ENCODE measurements around the gene CLCA1.

The CLCA1 gene, protein sequence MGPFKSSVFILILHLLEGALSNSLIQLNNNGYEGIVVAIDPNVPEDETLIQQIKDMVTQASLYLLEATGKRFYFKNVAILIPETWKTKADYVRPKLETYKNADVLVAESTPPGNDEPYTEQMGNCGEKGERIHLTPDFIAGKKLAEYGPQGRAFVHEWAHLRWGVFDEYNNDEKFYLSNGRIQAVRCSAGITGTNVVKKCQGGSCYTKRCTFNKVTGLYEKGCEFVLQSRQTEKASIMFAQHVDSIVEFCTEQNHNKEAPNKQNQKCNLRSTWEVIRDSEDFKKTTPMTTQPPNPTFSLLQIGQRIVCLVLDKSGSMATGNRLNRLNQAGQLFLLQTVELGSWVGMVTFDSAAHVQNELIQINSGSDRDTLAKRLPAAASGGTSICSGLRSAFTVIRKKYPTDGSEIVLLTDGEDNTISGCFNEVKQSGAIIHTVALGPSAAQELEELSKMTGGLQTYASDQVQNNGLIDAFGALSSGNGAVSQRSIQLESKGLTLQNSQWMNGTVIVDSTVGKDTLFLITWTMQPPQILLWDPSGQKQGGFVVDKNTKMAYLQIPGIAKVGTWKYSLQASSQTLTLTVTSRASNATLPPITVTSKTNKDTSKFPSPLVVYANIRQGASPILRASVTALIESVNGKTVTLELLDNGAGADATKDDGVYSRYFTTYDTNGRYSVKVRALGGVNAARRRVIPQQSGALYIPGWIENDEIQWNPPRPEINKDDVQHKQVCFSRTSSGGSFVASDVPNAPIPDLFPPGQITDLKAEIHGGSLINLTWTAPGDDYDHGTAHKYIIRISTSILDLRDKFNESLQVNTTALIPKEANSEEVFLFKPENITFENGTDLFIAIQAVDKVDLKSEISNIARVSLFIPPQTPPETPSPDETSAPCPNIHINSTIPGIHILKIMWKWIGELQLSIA

DNA sequence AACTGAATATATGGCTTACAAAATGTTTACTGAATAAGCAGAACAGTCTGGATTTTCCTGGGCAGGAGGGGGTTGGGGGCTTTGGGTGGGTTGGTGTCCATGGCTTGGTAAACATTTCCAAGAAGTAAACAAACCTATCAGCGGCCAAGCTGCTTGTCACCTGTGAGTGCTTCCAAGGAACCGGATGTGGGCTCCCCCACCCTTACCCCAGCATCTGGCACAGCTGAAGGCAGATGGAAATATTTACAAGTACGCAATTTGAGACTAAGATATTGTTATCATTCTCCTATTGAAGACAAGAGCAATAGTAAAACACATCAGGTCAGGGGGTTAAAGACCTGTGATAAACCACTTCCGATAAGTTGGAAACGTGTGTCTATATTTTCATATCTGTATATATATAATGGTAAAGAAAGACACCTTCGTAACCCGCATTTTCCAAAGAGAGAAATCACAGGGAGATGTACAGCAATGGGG, at the start of gene CLCA1:
Gene CLCA1 (plus strand): TSS at position 427 of the 477 bp plus-strand sequence. CDS start 45 bp downstream, at position 472.
- in situ Hi-C loops (cut with MboI; ENCODE audit: low sequenced_read_pairs), result no loop called here

DNA sequence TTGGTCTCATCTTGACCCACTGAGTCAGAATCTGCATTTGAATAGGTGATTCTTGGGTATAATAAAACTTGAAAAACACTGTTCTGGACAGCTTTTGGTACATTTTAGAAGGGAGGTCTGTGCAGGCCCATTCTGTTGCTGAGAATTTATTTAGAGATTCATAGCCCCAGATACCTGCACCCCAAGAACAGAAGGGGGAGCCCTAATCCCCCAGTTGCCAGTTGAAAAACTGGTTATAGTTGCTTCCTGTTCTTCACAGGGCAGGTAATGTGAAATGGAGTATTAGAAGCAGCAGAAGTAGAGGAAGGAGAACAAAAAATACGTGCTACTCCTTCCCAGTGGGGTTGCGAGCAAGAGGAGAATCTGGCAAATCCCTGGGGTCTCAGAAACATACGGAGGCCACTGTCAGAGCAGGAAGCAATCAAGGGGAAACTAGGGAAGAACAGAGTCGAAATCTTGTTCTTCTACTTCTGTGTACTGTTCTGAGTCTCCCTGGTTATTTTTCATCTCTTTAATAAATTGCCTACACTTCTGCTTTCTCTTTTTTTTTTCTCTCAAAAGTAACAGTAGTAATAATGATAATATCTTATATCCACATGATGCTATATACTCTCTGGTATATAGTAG, 49.3 kb upstream of the CLCA1 start:
- in situ Hi-C loops (cut with MboI; ENCODE audit: low sequenced_read_pairs), result no loop called here

DNA sequence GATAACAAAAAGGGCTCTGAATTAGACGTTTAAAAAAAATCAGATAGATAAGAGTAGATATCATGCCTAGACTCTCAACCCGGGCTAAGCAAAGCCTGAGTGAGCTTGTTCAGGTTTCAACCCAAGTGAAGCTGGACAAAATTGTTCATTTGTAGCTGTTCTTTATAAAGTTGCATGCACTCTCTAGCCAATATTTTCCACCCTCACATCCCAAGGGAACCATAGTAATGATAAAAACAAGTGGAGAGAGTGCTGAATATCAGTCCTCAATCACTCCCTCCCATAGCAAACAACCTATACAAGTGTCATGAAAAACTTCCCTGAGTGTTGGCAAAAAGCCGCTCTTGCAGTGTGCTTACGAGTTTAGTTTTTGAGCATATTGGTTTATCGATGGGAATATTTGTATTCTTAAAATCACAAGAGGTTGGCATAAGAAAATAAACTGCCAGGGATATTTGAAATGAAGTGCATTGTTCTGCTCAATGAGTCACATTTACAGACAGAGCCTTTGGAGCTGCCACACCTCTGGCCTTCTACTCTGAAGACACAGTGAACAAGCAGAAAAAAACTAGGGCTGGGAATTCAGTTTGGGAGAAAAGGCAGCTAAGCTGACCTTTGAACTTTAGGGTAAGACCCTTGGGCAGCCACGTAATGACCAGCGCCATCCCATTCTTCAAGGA, 47.0 kb upstream of the CLCA1 start:
- in situ Hi-C loops (cut with MboI; ENCODE audit: low sequenced_read_pairs), result no loop called here

DNA sequence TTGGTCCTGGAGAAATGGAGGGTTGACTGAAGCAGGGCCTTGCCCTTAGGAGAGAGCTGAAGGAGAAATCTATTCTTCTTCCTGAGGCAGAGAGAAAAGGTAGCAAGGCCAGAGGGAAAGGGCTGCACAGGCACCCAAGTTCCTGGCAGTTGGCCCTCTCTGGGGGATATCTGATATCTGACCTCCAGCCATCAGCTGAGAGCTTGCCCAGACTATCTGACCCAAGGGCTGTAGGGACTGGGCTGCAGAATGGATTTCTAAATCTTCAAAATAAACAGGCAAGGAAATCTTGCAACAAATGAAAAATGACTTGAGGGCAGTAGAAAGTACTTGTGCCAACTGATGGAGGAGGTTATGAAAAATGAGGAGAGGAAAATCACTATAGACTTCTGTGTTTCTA, 45.3 kb upstream of the CLCA1 start:
- in situ Hi-C loops (cut with MboI; ENCODE audit: low sequenced_read_pairs), result no loop called here

DNA sequence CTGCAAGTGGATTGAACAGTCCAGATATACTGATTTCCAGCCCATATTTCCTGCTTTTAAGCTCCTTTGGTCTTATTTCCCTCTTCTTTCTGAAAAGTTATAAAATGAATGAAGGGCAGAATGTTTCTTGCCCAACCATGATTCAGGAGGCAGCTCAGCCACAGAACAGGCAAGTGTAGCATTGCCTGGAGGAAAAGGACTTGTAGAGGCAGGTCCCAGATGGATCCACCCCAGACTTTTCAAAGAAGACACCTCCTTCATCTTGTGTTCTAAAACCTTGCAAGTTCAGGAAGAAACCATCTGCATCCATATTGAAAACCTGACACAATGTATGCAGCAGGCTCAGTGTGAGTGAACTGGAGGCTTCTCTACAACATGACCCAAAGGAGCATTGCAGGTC, 44.9 kb upstream of the CLCA1 start, which contains the start of gene CLCA2:
Gene CLCA2 (plus strand): TSS at position 299 of the 400 bp plus-strand sequence. CDS start 77 bp downstream, at position 376.
- in situ Hi-C loops (cut with MboI; ENCODE audit: low sequenced_read_pairs), result no loop called here

DNA sequence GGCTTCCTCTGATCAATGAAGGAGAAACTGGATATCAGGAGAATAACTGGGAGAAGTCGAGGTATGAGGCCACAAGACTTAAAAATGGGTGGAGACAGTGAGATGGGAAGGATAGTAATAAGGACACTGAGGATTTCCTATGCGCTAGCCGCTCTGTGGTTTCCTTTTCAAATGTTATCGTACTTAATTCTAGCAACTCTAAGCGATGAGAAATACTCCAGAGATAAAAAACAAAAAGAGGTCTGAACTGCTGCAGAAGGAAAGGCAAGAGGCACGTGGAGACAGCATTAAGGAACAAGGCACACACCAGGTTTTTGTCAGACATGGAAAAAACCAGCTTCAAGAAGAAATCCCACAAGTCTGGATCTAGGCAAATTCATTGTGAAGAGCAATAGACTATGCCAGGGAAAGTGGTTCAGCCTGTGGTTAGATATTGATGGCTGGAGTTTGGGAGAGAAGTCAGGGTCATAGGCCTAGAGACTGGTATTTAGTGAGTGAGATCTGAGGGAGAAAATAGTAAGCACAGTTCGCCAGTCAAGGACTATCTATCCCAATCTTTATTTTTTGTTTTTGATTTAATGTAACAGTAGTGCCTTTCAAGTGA, 39.5 kb upstream of the CLCA1 start:
- in situ Hi-C loops (cut with MboI; ENCODE audit: low sequenced_read_pairs), result no loop called here

DNA sequence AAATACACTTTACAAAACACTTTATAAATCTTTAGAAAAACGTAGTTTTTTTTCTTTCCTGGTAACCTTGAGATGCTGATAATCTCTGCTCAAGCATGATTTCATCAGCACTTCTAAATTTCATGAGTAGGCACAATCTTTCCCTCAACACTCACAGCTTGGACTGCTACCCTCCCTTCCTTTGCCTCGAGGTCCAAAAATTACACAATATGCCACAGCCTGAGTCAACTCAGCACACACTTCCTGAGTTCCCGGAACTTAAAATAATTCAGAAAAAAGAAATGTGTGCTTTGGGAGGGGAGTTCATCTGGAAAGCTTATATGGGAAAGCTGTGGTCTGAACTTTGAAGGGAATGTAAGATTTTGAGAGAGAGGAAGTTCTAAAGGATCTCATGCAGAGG, 38.9 kb upstream of the CLCA1 start:
- in situ Hi-C loops (cut with MboI; ENCODE audit: low sequenced_read_pairs), result no loop called here

DNA sequence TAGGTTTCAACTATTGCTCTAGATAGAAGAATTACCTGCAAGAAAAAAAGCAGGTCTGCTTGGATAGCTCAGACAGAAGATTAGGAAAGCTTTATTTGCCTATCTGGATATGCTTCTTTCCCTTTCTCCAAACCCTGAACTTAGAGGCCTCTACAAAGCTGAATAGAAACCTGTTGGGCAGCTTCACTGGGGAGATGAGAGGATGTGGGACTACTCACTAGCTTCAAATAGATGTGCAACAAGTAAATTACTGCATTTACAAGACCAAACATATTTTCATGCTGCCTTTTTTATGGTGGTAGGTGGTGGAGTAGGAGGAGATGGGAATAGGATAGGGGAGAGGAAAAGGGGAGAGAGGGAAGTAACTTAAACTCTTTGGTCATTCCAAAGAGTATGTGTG, 38.4 kb upstream of the CLCA1 start:
- in situ Hi-C loops (cut with MboI; ENCODE audit: low sequenced_read_pairs), result no loop called here

DNA sequence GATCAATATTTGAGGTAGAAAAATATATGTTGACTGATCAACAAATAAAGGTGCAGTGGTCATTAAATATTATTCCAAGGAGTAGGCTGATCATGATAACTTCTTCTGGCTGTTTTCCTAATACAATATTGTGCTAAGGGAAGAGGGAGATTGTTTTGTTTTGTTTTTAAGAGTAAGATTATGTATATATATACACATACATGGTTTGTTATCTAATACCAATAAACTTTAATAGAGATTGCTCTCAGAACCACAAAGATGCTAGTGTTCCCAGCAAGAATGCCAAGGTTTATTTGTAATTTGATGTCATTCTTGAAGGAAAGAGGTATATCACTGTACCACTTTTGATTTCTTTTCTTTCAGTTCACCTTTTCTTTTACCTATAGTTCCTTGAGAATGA, 34.7 kb upstream of the CLCA1 start:
- in situ Hi-C loops (cut with MboI; ENCODE audit: low sequenced_read_pairs), result no loop called here

DNA sequence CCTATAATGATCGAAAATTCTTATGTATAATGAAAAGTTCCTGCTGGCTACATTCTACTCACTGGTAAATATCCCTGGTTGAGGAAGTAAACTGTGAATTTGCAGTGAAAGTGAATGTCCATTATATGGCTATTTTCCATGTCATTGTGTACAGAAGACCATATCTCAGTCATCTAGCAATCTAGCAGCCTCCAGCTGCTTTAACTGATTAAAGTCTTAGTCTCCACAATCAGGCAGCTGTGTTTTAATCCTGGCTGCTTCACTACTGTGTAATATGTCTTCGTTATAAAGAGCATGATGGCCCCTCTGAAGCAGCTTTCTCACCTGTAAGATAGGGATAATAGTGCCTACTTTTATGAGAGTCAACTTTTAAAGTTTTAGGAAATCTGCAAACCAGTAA, 33.4 kb upstream of the CLCA1 start:
- in situ Hi-C loops (cut with MboI; ENCODE audit: low sequenced_read_pairs), result no loop called here

DNA sequence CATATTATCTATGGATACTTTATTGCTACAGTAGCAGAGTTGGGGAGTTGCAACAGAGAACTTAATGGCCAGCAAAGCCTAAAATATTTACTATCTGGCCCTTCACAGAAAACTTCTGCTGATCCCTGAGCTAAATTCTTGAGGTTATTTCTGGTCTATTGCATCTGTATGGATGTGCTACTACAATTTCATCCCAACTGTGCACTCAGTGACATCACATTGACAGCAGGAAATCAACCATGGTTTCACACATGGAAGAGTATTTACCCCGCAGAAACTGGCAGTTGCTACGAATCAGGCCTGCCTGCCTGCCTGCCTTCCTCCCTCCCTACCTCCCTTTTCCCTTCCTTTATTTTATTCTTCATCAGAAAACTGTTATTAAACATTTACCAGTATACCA, 32.7 kb upstream of the CLCA1 start:
- in situ Hi-C loops (cut with MboI; ENCODE audit: low sequenced_read_pairs), result no loop called here

DNA sequence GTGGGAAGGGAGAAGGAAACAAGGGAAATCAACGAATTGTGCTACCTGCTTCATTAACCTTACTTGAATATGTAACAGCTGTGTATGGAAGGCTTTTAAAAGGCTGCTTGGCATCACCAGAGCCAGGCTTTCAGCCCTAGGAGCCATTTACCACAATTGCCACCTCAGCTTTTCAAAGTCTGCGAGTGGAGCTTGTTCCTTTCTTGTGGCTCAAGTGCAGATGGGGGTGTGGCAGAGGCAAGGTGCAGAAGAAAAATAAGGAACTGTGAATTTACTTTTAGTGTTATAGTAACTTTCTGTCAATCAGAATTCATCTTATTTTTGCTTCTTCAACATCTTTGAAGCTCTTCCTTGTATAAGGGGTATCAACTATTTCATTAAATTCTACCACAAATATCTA, 27.1 kb upstream of the CLCA1 start:
- in situ Hi-C loops (cut with MboI; ENCODE audit: low sequenced_read_pairs), result no loop called here

DNA sequence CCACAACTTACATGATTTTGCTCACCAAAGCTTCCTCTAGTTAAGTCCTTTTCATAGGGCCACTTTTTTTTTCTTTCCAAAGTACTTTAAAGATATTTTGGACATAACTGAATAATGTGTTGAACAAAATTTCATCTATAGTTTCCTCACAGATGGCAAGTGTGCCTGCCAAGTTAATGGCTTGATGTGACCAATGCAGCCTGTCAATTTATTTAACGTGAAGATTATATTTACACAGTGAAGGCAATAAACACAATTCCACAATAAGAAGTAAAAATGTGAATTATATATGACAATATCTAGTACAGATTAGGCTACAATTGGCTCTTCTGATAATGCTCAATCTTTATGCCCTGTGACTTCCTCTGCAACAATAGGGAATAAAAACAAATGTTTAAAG, 26.7 kb upstream of the CLCA1 start:
- in situ Hi-C loops (cut with MboI; ENCODE audit: low sequenced_read_pairs), result no loop called here

DNA sequence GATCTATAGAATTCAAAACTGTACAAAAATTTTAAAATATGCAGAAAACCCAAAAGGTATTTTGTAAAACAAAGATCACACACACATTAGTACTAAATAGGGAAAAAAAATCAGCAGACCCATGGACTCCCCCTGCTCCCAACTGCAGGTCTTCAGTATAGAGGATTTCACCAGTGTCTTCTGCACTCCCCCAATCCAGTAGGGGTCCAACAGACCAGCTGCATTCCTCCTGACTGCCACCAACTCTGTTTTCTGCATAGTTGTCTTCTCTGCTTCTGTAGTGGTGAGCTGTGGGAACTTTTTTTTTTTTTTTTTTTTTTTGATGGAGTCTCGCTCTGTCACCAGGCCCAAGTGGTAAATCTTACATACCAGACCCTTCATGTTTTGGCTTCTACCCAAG, 22.8 kb upstream of the CLCA1 start:
- in situ Hi-C loops (cut with MboI; ENCODE audit: low sequenced_read_pairs), result no loop called here

DNA sequence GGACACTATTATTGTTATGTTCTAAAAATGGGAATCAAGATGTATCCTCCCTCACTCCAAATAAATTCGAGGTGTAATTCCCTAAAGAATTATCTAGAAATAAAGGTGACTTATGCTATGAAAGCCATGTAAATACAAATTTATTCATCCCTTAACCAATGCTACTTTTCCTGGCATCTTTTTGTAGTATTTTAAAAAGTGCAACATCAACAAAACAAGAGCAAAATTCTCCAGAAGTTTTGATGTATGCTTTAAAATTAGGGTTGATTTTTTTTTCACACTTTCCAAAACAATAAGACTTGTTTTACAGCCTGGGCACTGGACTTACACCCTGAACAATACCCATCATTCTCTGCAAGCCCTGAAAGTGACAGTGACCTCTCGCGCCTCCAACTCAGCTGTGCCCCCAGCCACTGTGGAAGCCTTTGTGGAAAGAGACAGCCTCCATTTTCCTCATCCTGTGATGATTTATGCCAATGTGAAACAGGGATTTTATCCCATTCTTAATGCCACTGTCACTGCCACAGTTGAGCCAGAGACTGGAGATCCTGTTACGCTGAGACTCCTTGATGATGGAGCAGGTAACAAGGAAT, 21.4 kb upstream of the CLCA1 start:
- in situ Hi-C loops (cut with MboI; ENCODE audit: low sequenced_read_pairs), result no loop called here

DNA sequence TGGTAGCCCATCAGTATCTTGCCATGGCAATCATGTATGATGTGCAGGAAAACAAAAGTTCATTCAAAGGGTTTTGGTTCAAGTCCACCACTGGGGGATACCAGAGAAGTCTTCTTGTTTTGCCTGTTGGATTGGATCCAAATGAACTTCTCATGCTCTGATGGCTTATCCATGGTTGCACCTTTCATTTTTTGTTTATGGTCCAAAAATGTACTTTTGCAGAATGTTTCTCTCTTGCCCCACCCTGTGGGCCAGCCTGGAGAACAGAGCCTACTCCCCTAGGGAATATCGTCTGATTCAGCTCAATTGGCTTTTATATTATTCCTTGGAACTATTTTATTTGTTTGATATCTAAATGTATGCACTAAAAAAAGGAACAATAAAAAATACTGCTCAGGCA, 20.1 kb upstream of the CLCA1 start:
- in situ Hi-C loops (cut with MboI; ENCODE audit: low sequenced_read_pairs), result no loop called here

DNA sequence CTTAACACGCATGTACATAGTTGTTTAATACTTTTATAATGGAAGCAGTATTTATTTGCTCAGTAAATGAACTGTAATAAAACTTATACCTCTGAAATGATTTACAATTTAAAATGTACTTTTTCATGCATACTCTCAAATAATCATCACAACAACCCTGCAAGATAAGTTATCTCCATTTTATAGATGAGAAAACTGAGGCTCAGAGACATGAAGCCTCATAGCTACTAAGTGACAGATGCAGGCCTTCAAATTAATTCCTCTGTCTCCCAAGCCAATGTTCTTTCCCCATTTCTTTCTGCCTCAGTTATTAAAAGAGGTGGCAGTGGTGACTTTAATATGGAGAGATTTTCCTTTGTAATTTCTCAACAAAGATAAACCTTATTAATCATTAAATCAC, 19.6 kb upstream of the CLCA1 start:
- in situ Hi-C loops (cut with MboI; ENCODE audit: low sequenced_read_pairs), result no loop called here

DNA sequence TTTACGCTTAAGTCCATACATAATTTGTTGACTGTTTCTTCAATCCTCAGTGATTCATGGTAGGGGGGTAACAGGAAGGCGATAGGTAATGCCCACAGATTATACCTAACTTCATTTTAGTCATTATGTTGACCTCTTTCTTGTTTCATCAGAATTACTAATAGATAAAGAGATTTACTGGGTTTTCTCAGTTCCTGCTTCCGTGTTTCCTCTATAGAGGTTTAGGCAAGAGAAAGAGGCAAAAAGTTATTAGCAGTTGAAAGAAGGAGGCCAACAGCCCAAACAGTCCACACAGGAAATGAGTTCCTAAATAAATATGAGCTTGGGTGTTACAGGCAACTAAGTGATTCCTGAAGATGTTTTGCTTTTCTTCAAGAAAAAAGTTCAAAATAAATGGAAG, 17.9 kb upstream of the CLCA1 start:
- in situ Hi-C loops (cut with MboI; ENCODE audit: low sequenced_read_pairs), result no loop called here

DNA sequence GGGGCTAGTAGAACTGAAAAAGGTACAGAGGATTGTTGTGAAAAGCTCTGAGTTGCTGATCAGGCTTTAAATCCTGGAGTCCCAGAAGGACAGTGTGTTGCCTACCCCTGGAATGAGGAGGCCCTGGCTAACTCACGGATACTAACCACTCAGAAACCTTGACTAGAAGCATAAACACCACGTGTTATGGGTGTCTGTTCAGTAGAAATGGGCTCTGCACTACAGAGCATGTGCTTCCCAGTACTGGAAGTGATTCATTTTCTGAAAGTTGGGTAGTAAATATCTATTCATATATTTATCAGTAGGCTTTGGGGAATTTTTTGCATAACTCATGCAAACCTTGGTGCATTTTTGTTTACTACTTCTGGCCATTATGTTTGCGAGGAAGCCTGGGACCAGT, 15.1 kb upstream of the CLCA1 start:
- in situ Hi-C loops (cut with MboI; ENCODE audit: low sequenced_read_pairs), result no loop called here

DNA sequence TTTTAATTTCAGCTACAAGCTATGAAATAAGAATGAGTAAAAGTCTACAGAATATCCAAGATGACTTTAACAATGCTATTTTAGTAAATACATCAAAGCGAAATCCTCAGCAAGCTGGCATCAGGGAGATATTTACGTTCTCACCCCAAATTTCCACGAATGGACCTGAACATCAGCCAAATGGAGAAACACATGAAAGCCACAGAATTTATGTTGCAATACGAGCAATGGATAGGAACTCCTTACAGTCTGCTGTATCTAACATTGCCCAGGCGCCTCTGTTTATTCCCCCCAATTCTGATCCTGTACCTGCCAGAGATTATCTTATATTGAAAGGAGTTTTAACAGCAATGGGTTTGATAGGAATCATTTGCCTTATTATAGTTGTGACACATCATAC, 13.7 kb upstream of the CLCA1 start:
- in situ Hi-C loops (cut with MboI; ENCODE audit: low sequenced_read_pairs), result no loop called here

All from hTERT RPE-1 (cell line).